GM12864 (cell line): ENCODE data around the gene CCBE1.

Source experiments
- DNase-seq: peaks from one replicate; pipeline ENCODE4 v3.0.0-alpha.2; 2011; ENCODE audit warnings: low read depth
- H3K4me3 ChIP-seq: 2 replicates; pipeline ENCODE4 v1.5.1; 2011; ENCODE audit warnings: mild to moderate bottlenecking, low read depth, low read length, control low read depth
- CTCF ChIP-seq: IDR thresholded peaks from 2 replicates; pipeline ENCODE4 v1.5.1; 2011; ENCODE audit warnings: low read depth, mild to moderate bottlenecking, moderate library complexity, low read length, control low read depth, inconsistent platforms; ENCODE audit errors: missing control alignments

Gene CCBE1

DNA sequence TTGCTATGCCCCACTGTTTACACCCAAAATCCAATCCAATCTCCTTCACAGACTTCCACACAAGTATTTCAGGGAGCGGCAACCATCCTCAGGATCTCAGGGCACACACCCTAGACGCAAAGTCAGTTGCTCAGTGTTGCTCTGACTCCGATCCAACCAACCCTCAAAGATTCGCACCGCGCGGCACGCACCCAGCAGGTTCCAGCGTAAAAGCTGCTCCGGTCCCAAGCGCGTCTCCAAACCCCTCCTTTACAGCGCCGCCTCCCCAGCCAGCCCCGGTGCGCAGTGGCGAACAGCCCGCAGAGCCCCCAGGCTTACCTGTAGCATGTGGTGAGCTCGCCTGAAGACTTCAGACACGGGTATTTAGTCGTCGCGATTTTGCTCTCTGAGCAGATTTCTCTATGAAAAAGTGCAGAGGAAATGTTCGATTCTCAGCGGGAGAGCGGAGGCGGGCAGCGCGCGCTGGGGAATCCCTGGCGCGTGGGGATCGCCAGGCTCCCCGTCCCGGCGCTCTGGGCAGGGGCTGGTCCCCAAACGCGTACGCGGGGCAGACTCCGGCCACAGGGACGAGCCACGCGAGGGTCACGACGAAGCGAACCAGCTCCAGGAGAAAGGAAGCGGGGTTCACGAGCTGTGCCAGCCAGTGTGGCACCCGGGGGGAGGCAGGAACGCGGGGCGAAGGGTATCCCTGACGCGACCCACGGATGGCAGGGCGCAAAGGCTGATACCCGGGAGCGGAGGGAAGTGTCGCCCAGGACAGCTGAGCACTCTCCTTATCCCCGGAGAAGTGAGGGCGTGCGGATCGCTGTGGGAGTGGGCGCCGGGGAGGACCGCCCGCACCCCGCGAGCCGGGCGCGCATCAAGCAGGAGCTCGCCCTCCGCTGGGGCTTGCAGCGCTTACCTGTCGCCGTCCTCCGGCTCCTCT lies 650 bp downstream of the CCBE1 start:
- H3K4me3 ChIP-seq = no peak overlapping the region
- no peak for DNase-seq
- TF ChIP-seq CTCF = no peak

DNA sequence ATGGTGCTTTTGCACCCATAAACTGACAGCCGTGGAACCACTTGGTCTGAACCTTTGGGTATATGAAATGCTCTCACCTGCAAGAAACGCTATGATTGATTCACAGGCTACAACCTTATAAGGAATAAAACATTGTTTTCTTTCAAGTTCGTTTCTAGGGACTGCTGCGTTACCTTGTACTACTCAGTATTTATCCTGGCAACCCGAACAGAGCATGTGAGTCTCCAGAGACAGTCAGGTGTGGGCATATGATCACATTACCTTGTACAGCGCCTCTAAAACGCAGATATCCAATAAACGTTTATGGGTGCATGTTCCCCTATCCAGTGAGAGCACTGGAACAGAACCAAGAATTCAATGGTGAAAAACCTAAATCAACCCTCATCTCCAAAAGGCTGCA lies 1.7 kb downstream of the CCBE1 start:
- no peak overlapping the region for H3K4me3 ChIP-seq
- TF ChIP-seq CTCF = no peak
- DNase-seq = no peak

- no peak for DNase-seq
- TF ChIP-seq CTCF = no peak
- no peak overlapping the region for H3K4me3 ChIP-seq
Measured at GRCh38 chr18:59694824-59695223, 2.4 kb downstream of the CCBE1 start.

DNA sequence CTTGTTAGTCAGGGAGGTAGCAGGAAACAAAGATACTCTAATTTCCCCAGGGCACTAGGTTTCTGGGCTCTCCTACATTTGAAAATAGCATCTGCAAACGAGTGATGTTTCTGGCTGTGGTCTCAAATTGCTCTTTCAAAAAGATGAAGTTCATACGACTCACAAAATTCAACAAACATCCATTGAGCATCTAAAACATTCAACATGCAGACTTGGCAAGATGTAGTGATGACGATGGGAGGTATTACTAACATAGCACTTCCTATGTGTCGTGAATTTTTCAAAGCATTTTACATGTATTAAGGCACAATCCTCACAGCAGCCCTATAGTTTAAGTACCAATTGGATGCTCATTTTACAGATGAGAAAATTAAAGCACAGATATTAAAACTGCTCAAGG lies 5.2 kb downstream of the CCBE1 start:
- TF ChIP-seq CTCF = no peak
- no peak for DNase-seq
- H3K4me3 ChIP-seq = no peak overlapping the region

- TF ChIP-seq CTCF = no peak
- DNase-seq = no peak
- H3K4me3 ChIP-seq = no peak overlapping the region
Measured at GRCh38 chr18:59690996-59691395, 6.2 kb downstream of the CCBE1 start.

DNA sequence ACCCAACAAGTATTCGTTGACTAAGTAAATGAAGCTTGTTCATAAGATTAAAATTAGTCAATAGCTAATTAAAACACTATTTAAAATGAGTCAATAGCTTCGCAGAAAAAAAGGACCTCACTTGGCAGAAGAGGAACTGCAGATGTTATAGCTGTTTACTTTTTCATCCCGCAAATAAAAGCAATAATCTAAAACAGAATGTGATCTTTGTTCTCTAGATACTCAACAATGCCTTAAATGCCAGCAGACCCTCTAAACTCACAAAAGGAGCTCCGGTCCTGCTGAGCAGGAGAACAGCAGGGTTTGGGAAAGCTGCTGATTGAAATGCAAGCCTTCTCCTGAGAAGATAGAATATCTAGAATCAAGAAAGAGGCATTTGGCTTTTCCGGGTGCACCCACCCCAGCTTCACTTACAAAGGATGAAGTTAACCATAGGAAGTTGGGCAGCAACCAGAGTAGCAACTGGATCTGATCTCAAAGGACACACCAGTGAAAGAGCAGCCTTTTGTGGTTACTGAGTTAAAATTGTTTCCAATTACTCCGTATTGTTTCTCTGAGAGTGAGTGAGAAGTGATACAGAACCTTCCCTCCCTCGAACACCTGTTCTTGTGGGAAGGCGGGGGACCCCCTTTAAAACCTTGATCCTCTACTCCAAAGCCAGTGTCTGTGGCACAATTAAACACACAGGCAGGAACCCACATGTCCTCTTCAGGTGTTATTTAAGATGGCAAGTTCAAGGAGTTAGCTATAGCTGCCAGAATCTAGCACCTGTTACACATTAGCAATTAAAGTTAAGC lies 6.8 kb downstream of the CCBE1 start:
- DNase-seq = no peak
- TF ChIP-seq CTCF = no peak
- H3K4me3 ChIP-seq = no peak overlapping the region
